ENCODE data around the gene INHBE.

Gene INHBE

DNA sequence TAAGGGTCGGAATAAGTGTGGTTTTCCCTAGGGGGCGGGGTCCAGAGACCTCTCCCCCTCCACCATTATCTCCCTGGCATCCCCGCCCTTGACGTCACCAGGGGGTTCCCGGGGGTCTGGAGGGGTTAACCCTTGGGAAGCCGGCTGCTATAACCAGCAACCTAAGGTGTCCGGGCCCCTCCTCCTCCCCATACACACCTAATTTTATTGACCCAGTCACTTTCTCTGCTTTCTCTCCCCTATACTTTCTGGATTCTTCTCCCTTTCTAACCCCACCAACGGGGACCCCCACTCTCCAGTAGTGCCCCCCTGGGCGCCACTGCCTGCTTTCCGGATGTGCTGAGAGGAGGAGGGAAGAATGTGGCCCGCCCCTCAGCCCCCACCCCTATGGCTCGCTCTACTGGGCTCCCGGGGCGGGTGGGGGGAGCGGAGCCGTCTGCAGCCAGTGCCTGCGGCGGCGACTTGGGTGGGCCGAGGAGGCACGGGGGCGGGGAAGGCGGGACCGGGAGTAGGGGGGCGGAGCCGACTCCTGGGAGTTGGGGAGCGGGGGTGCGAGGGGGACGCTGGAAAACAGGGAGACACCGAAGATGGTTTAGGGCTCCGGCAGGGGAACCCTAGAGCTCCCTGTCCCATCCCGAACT, 6.3 kb downstream of the INHBE start:
- peak; percentile 90 for DNase-seq

DNA sequence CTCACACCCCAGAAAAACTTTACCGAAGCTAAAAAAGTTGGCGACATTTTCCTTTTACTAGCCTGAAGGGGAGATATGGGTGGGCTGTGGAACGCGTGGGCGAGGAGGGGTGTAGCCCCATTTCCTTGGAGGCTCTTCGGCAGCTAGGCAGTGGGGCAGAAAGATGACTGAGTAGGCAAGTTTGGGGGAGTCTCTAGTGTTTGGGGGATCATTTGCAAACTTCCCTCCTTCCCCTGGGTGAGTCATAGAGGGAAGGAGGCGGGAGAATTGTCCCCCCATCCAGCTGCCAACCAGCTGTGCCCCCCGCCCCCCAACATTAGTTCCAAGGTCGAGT, 6.8 kb downstream of the INHBE start:
- no peak for DNase-seq

GRCh38 chr12:57462251-57462911, 7.3 kb downstream of the INHBE start:
- peak; percentile 94 for DNase-seq

GRCh38 chr12:57462912-57463253, 7.8 kb downstream of the INHBE start:
- DNase-seq, result no peak

GRCh38 chr12:57464569-57464968, 9.5 kb downstream of the INHBE start:
- DNase-seq, result no peak

- no peak for DNase-seq
Observed at GRCh38 chr12:57465030-57465746, 10.1 kb downstream of the INHBE start.

GRCh38 chr12:57465747-57466505, 10.8 kb downstream of the INHBE start:
- no peak for DNase-seq

GRCh38 chr12:57467212-57467874, 12.2 kb downstream of the INHBE start:
- no peak for DNase-seq

- no peak for DNase-seq
Observed at GRCh38 chr12:57467915-57468314, 12.8 kb downstream of the INHBE start.

GRCh38 chr12:57469296-57470164, 14.4 kb downstream of the INHBE start:
- no peak for DNase-seq

DNA sequence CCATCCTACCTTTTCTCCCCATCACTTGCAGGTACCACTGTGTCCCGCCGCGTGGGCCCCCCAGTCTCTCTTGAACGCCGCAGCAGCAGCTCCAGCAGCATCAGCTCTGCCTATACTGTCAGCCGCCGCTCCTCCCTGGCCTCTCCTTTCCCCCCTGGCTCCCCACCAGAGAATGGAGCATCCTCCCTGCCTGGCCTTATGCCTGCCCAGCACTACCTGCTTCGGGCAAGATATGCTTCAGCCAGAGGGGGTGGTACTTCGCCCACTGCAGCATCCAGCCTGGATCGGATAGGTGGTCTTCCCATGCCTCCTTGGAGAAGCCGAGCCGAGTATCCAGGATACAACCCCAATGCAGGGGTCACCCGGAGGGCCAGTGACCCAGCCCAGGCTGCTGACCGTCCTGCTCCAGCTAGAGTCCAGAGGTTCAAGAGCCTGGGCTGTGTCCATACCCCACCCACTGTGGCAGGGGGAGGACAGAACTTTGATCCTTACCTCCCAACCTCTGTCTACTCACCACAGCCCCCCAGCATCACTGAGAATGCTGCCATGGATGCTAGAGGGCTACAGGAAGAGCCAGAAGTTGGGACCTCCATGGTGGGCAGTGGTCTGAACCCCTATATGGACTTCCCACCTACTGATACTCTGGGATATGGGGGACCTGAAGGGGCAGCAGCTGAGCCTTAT, 15.3 kb downstream of the INHBE start:
- DNase-seq, result no peak

DNA sequence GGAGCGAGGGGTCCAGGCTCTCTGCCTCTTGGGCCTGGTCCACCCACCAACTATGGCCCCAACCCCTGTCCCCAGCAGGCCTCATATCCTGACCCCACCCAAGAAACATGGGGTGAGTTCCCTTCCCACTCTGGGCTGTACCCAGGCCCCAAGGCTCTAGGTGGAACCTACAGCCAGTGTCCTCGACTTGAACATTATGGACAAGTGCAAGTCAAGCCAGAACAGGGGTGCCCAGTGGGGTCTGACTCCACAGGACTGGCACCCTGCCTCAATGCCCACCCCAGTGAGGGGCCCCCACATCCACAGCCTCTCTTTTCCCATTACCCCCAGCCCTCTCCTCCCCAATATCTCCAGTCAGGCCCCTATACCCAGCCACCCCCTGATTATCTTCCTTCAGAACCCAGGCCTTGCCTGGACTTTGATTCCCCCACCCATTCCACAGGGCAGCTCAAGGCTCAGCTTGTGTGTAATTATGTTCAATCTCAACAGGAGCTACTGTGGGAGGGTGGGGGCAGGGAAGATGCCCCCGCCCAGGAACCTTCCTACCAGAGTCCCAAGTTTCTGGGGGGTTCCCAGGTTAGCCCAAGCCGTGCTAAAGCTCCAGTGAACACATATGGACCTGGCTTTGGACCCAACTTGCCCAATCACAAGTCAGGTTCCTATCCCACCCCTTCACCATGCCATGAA, 16.0 kb downstream of the INHBE start:
- DNase-seq, result no peak

GRCh38 chr12:57471661-57472060, 16.6 kb downstream of the INHBE start:
- DNase-seq, result no peak

DNA sequence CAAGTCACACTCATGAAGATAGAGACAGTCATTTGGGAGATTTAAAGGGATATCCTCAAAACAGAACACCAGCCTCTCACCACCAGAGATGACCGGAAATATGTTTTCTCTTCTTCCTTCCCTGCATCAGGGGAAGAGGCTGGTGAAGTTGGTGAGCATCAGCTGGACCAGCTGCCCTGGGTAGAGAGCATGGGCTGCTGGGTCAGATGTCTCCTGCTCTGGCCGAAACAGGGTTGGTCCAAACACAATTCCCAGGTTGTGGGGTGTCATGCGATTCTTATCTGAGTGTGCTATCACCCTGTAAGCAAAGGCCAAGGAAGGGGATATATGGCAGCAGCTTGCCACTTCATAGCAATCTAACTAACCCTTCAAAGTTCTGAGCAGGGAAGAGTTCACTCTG, 17.3 kb downstream of the INHBE start:
- no peak for DNase-seq

GRCh38 chr12:57473392-57473791, 18.3 kb downstream of the INHBE start:
- DNase-seq, result no peak

DNA sequence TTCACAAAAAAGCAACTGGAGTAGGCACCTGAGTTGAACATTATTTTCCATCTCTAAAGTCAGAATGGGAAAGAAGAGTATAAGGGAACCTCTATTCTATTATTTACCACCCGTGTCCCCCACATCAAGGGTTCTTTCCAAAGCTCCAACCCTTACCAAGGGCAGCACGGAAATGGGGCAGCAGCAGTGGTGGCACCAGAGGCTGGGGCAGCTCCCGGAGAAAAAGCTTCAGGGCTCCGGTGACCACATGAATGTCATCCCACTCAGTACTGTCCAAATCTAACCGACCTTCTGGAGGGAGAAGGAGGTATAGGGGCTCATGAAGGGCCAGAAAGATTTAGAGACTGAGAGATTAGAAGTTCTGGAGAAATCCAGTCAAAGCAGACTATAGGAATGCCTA, 18.8 kb downstream of the INHBE start:
- no peak for DNase-seq

- no peak for DNase-seq
Observed at GRCh38 chr12:57474430-57474829, 19.3 kb downstream of the INHBE start.

- DNase-seq, result no peak
Observed at GRCh38 chr12:57474862-57475261, 19.8 kb downstream of the INHBE start.

GRCh38 chr12:57475271-57476161, 20.4 kb downstream of the INHBE start:
- DNase-seq, result no peak
